GM12878 (cell line): ENCODE measurements around the gene CCL4. TPM values are rescaled to one million over a fixed set of nuclear protein-coding genes. Genes with fewer than 3 reads are reported as not detected.
A peak's percentile ranks its signal among the peaks of the same experiment; 100 is the strongest.

Experiments used
- BHLHE40 ChIP-seq, 2 experiments: fragments of 450-650 bp in 1 of 2; IDR thresholded peaks; 2 replicates each; pipeline ENCODE4 v1.6.1; 2011 to 2017; ENCODE audit warnings: low read depth in 2 of 2, borderline replicate concordance in 1 of 2, improper control_type of control experiment in 1 of 2, low read length in 1 of 2, mild to moderate bottlenecking in 1 of 2
- IKZF2 ChIP-seq, 2 experiments: fragments of 450-650 bp; IDR thresholded peaks; 2 replicates each; pipeline ENCODE4 v1.6.1; 2017; ENCODE audit warnings: mild to moderate bottlenecking in 2 of 2, moderate library complexity in 2 of 2
- IRF4 ChIP-seq: IDR thresholded peaks from 2 replicates; pipeline ENCODE4 v1.6.1; 2011; ENCODE audit warnings: low read depth, low read length
- KDM1A ChIP-seq: fragments of 200-600 bp; sonication (generic); IDR thresholded peaks from 2 replicates; pipeline ENCODE4 v1.6.1; 2016; ENCODE audit warnings: borderline replicate concordance
- MTA2 ChIP-seq: fragments of 450-650 bp; IDR thresholded peaks from 2 replicates; pipeline ENCODE4 v1.6.1; 2016; ENCODE audit warnings: low read depth, mild to moderate bottlenecking, moderate library complexity
- PAX8 ChIP-seq: fragments of 450-650 bp; IDR thresholded peaks from 2 replicates; pipeline ENCODE4 v1.6.1; 2017; ENCODE audit warnings: mild to moderate bottlenecking, moderate library complexity
- SIX5 ChIP-seq: IDR thresholded peaks from 2 replicates; pipeline ENCODE4 v1.6.1; 2011; ENCODE audit warnings: mild to moderate bottlenecking, low read depth, low read length, moderate library complexity; ENCODE audit not compliant: severe bottlenecking
- SMAD5 ChIP-seq: IDR thresholded peaks from 2 replicates; pipeline ENCODE4 v1.6.1; 2016; ENCODE audit warnings: antibody characterized with exemption, low read depth
- SRF ChIP-seq, 2 experiments: IDR thresholded peaks; 2 replicates each; pipeline ENCODE4 v1.6.1; 2011; ENCODE audit warnings: low read depth in 2 of 2, low read length in 2 of 2, mild to moderate bottlenecking in 1 of 2, moderate library complexity in 1 of 2
- YY1 ChIP-seq: IDR thresholded peaks from 2 replicates; pipeline ENCODE4 v1.6.1; 2011; ENCODE audit warnings: low read depth, mild to moderate bottlenecking, low read length
- ZBED1 ChIP-seq: IDR thresholded peaks from 2 replicates; pipeline ENCODE4 v1.6.1; 2016; ENCODE audit warnings: borderline replicate concordance
- ZBTB4 ChIP-seq: fragments of 450-650 bp; formaldehyde crosslinking; IDR thresholded peaks from 2 replicates; pipeline ENCODE4 v1.4.0; 2022; ENCODE audit warnings: mild to moderate bottlenecking, moderate library complexity
- ZBTB40 ChIP-seq: fragments of 450-650 bp; IDR thresholded peaks from 2 replicates; pipeline ENCODE4 v1.6.1; 2016; ENCODE audit warnings: mild to moderate bottlenecking, moderate library complexity, borderline replicate concordance
- ZNF274 ChIP-seq: IDR thresholded peaks from one replicate; pipeline ENCODE4 v1.8.0; 2011; ENCODE audit not compliant: insufficient read length, insufficient read depth
- polyA plus RNA-seq, 11 experiments: library from polyadenylated mRNA; depleted of rRNA in 4 of 11; unstranded in 6 of 11; stranded (reverse) in 5 of 11; fragments of >200 nt; fragmentation: Nextera tagmentation in 4 of 11; fragmentation: Illumina TruSeq in 1 of 11; extraction: Ambion mirVana in 4 of 11; extraction: Trizol in 1 of 11; gene quantifications; 1 replicate in 1 of 11; 2 replicates in 10 of 11; pipeline versions ENCODE4 v1.2.1 to v1.2.3, GENCODE V29; 2011 to 2016; ENCODE audit warnings: inconsistent platforms in 2 of 11, missing spikeins in 2 of 11, low read depth in 1 of 11
- total RNA-seq, 4 experiments: library from RNA; depleted of rRNA in 3 of 4; stranded (reverse); fragments of >200 nt in 3 of 4; fragmentation: Illumina TruSeq in 1 of 4; extraction: Trizol in 1 of 4; gene quantifications; 2 replicates each; pipeline versions ENCODE4 v1.2.1 to v1.2.3, GENCODE V29; 2013 to 2021

Gene CCL4
- total and polyA plus RNA-seq, 10 of the 15 experiments (the other 5 are each of a cell fraction or from before 2014, with no cell fraction given): 18.7 to 741 (median 79.4) TPM

GRCh38 chr17:36066365-36066985 lies 37.2 kb upstream of the CCL4 start (continued):
- no peak for TF ChIP-seq ZBTB40
- TF ChIP-seq PAX8: no peak
- no peak for TF ChIP-seq IRF4
- no peak for TF ChIP-seq SMAD5
- no peak for TF ChIP-seq KDM1A
- TF ChIP-seq SRF (IDR thresholded peaks at IDR 0.05; ENCODE audit: low read depth in 2 of 2, low read length in 2 of 2): no peak
- peak in 1 of 2 experiments; percentile 22; a peak in 1 of 4 replicates for TF ChIP-seq IKZF2 (IDR thresholded peaks at IDR 0.05)
- TF ChIP-seq ZBED1: no peak
- TF ChIP-seq ZBTB4 (CRISPR knock-in tag): no peak
- no peak for TF ChIP-seq ZNF274
- TF ChIP-seq BHLHE40 (IDR thresholded peaks at IDR 0.05; ENCODE audit: borderline replicate concordance in 1 of 2, low read depth in 2 of 2, low read length in 1 of 2): peak; percentile 24 to 55; a peak in 2 of 4 replicates
- no peak for TF ChIP-seq SIX5
- no peak for TF ChIP-seq YY1
- peak; percentile 49; the same call in 1 of the 2 replicates for TF ChIP-seq MTA2
